Ascending aorta (tissue), 2 donors: ENCODE data around the gene ADK. TPM values are rescaled to one million over a fixed set of nuclear protein-coding genes. Genes with fewer than 3 reads are reported as not detected.

Source experiments
- DNase-seq, 2 donors: peaks; one replicate each; pipeline ENCODE4 v3.0.0-alpha.2; 2019; ENCODE audit warnings: low spot score in 2 of 2
- H3K27ac ChIP-seq, 2 donors: fragments of 200-600 bp; sonication (generic); one replicate each; pipeline ENCODE4 v1.5.1; 2016 to 2017; ENCODE audit warnings: mild to moderate bottlenecking in 1 of 2
- H3K27me3 ChIP-seq: fragments of 200-600 bp; sonication (generic); one replicate; pipeline ENCODE4 v1.5.1; 2017
- H3K36me3 ChIP-seq, 2 donors: fragments of 200-600 bp; sonication (generic); one replicate each; pipeline ENCODE4 v1.5.1; 2016
- H3K4me1 ChIP-seq, 2 donors: fragments of 200-600 bp; sonication (generic); one replicate each; pipeline ENCODE4 v1.5.1; 2016 to 2017; ENCODE audit warnings: mild to moderate bottlenecking in 1 of 2
- H3K4me3 ChIP-seq, 2 donors: fragments of 200-600 bp; sonication (generic); one replicate each; pipeline ENCODE4 v1.5.1; 2016 to 2017; ENCODE audit warnings: mild to moderate bottlenecking in 1 of 2
- H3K9me3 ChIP-seq, 2 donors: fragments of 200-600 bp; sonication (generic); one replicate each; pipeline ENCODE4 v1.5.1; 2016
- CTCF ChIP-seq, 3 experiments: fragments of 200-600 bp in 2 of 3; fragments of 450-650 bp in 1 of 3; sonication (generic) in 2 of 3; IDR thresholded peaks; one replicate each; pipeline ENCODE4 v1.5.1; 2016 to 2019; ENCODE audit warnings: antibody characterized with exemption in 3 of 3, mild to moderate bottlenecking in 1 of 3, moderate library complexity in 1 of 3
- intact Hi-C: fragments of 100-400 bp; cut with DNase I; formaldehyde crosslinking; loops from one replicate; pipeline ENCODE4 v1.15.1; 2023
- total RNA-seq: library from RNA; depleted of rRNA; stranded (reverse); fragments of >200 nt; gene quantifications from one replicate; pipeline ENCODE4 v1.1.0, GENCODE V29; 2016

Gene ADK
- total RNA-seq, 1 donor from 2014 or later, result 2.4 TPM

GRCh38 chr10:74406006-74406405, 255.0 kb downstream of the ADK start:
- H3K4me1 ChIP-seq, result no peaks in the 10 kb centered on the region
- no peak overlapping the region for H3K4me3 ChIP-seq
- H3K27me3 ChIP-seq, result no peaks in the 10 kb centered on the region
- intact Hi-C loops, result no loop called here
- no peak overlapping the region for H3K27ac ChIP-seq
- no peak for TF ChIP-seq CTCF (IDR thresholded peaks at IDR 0.05)
- no peaks in the 10 kb centered on the region for H3K36me3 ChIP-seq
- no peak for DNase-seq
- H3K9me3 ChIP-seq, result no peaks in the 10 kb centered on the region

- Histone ChIP-seq H3K4me1 (no peaks in the 10 kb centered on the region), H3K27me3 (no peaks in the 10 kb centered on the region), H3K27ac (no peak overlapping the region), H3K9me3 (no peaks in the 10 kb centered on the region), H3K4me3 (no peak overlapping the region), H3K36me3 (peaks cover 0 to 4% of the 10 kb centered on the region in 2 donors)
- intact Hi-C loops, result no loop called here
- DNase-seq, result no peak
- no peak for TF ChIP-seq CTCF (IDR thresholded peaks at IDR 0.05)
Observed at GRCh38 chr10:74415146-74415839, 264.3 kb downstream of the ADK start.

GRCh38 chr10:74417397-74417796, 266.4 kb downstream of the ADK start:
- Histone ChIP-seq H3K4me1 (no peaks in the 10 kb centered on the region), H3K4me3 (no peak overlapping the region), H3K36me3 (no peaks in the 10 kb centered on the region), H3K27ac (no peak overlapping the region), H3K27me3 (no peaks in the 10 kb centered on the region), H3K9me3 (no peaks in the 10 kb centered on the region)
- DNase-seq, result no peak
- no peak for TF ChIP-seq CTCF (IDR thresholded peaks at IDR 0.05)
- intact Hi-C loops, result no loop called here

- Histone ChIP-seq H3K9me3 (no peaks in the 10 kb centered on the region), H3K4me1 (no peaks in the 10 kb centered on the region), H3K4me3 (no peak overlapping the region), H3K27me3 (no peaks in the 10 kb centered on the region), H3K36me3 (no peaks in the 10 kb centered on the region), H3K27ac (no peak overlapping the region)
- intact Hi-C loops, result no loop called here
- no peak for DNase-seq
- no peak for TF ChIP-seq CTCF (IDR thresholded peaks at IDR 0.05)
Observed at GRCh38 chr10:74418285-74418872, 267.4 kb downstream of the ADK start.

- intact Hi-C loops, result no loop called here
- H3K27ac ChIP-seq, result no peak overlapping the region
- DNase-seq, result no peak
- H3K27me3 ChIP-seq, result no peaks in the 10 kb centered on the region
- no peaks in the 10 kb centered on the region for H3K4me1 ChIP-seq
- TF ChIP-seq CTCF (IDR thresholded peaks at IDR 0.05), result no peak
- no peak overlapping the region for H3K4me3 ChIP-seq
- H3K9me3 ChIP-seq, result no peaks in the 10 kb centered on the region
- H3K36me3 ChIP-seq, result no peaks in the 10 kb centered on the region
Observed at GRCh38 chr10:74419491-74419951, 268.5 kb downstream of the ADK start.
